Heart left ventricle (tissue), 16 donors: ENCODE results near the gene PSMF1. TPM values are rescaled to one million over a fixed set of nuclear protein-coding genes. Genes with fewer than 3 reads are reported as not detected.

Experiments
- ATAC-seq, 4 donors: fragments of 200-7000 bp; cut with Tn5 transposase; one replicate each; pipeline ENCODE4 v1.9.1; 2020 to 2022; ENCODE audit warnings: moderate library complexity in 4 of 4, mild to moderate bottlenecking in 3 of 4, moderate number of reproducible peaks in 1 of 4
- DNase-seq, 5 donors: peaks; one replicate each; pipeline ENCODE4 v3.0.0-alpha.2; 2020
- H3K27ac ChIP-seq, 12 donors: fragments of 200-600 bp; sonication (generic) in 4 of 12; one replicate each; pipeline versions ENCODE4 v1.5.0 to v1.8.0; 2016 to 2022; ENCODE audit warnings: mild to moderate bottlenecking in 2 of 12
- H3K27me3 ChIP-seq, 9 donors: fragments of 200-600 bp; sonication (generic) in 2 of 9; one replicate each; pipeline versions ENCODE4 v1.5.1 to v1.8.0; 2016 to 2022; ENCODE audit warnings: mild to moderate bottlenecking in 3 of 9
- H3K36me3 ChIP-seq, 9 donors: fragments of 200-600 bp; sonication (generic) in 2 of 9; one replicate each; pipeline versions ENCODE4 v1.5.0 to v1.8.0; 2018 to 2022; ENCODE audit warnings: mild to moderate bottlenecking in 2 of 9
- H3K4me1 ChIP-seq, 12 donors: fragments of 200-600 bp; sonication (generic) in 4 of 12; one replicate each; pipeline versions ENCODE4 v1.5.0 to v1.8.0; 2016 to 2022; ENCODE audit warnings: mild to moderate bottlenecking in 3 of 12
- H3K4me3 ChIP-seq, 12 donors: fragments of 200-600 bp; sonication (generic) in 4 of 12; one replicate each; pipeline versions ENCODE4 v1.5.0 to v1.8.0; 2017 to 2022; ENCODE audit warnings: mild to moderate bottlenecking in 9 of 12, moderate library complexity in 4 of 12
- H3K9me3 ChIP-seq, 12 donors: fragments of 200-600 bp; sonication (generic) in 4 of 12; one replicate each; pipeline versions ENCODE4 v1.5.0 to v1.8.0; 2016 to 2022; ENCODE audit warnings: mild to moderate bottlenecking in 1 of 12
- POLR2A ChIP-seq, 2 donors: fragments of 450-650 bp; IDR thresholded peaks; one replicate each; pipeline ENCODE4 v1.6.1; 2017; ENCODE audit warnings: antibody characterized with exemption in 2 of 2, mild to moderate bottlenecking in 2 of 2, moderate library complexity in 2 of 2
- WGBS, 4 donors: extraction: QIAGEN DNeasy Blood & Tissue Kit in 2 of 4; methylation state at CpG; one replicate each; pipeline versions ENCODE4 v1.1.5 to v1.1.7; 2013 to 2018; 5-methylcytosine and 5-hydroxymethylcytosine counted together
- intact Hi-C, 10 donors: fragments of 100-400 bp; cut with DNase I; formaldehyde crosslinking; loops; one replicate each; pipeline versions ENCODE4 v1.11.1 to v1.14.2; 2022
- polyA plus RNA-seq, 2 donors: library from polyadenylated mRNA; stranded (reverse); fragments of 200-250 nt; gene quantifications; one replicate each; pipeline ENCODE4 v1.2.3, GENCODE V29; 2013
- total RNA-seq, 9 donors: library from RNA; depleted of rRNA in 2 of 9; stranded (reverse); fragments of >200 nt in 2 of 9; fragmentation: NEBNext Ultra II Directional in 3 of 9; extraction: Animal tissue kit (Norgen Biotek cat#: 25700) in 3 of 9; gene quantifications; one replicate each; pipeline versions ENCODE4 v1.1.0 to v1.2.4, GENCODE V29; 2016 to 2023
- TF ChIP-seq, protein P1 (sequence below), 12 donors: fragments of 200-600 bp; sonication (generic) in 4 of 12; IDR thresholded peaks; one replicate each; pipeline versions ENCODE4 v1.5.0 to v1.8.0; 2018 to 2022; ENCODE audit warnings: antibody characterized with exemption in 12 of 12, mild to moderate bottlenecking in 5 of 12
- donor health status: ischemic (EF 13 %, LVEDD 7.1; RV severe dilation, severe dysfunction).
- donor health status: healthy with polysubstance abuse.
- donor health status: DM: no; HTN: yes; CAD: no.
- donor health status: DM: no; HTN: no; CAD: no.
- donor health status: ischemic (EF 25% LVEDD 6.9; RV normal size, moderate dysfunction).
- donor health status: ischemic (EF 25% LVEDD 5.7; RV mildly dilated, moderate dysfunction).
- donor health status: healthy.
- donor health status: DM: yes; HTN: yes; CAD: no.
- donor health status: ischemic (EF 35%, LVEDD 5.7; RV mildly dilated, moderate dysfunction).
- donor health status: nonischemic (EF 11% LVEDD 7.7; RV severe dilation, severe dysfunction).
- donor health status: DM: yes; HTN: yes; CAD: no.
- donor health status: PGD.
- donor health status: ischemic (EF 29% LVEDD 5.4; RV normal size, mild dysfunction).
- donor health status: nonischemic (EF 23%, LVEDD 6.1; RV moderate dilation, normal function).

PSMF1 gene
- total and polyA plus RNA-seq, 11 donors, result 24.6 to 184 (median 133) TPM

DNA sequence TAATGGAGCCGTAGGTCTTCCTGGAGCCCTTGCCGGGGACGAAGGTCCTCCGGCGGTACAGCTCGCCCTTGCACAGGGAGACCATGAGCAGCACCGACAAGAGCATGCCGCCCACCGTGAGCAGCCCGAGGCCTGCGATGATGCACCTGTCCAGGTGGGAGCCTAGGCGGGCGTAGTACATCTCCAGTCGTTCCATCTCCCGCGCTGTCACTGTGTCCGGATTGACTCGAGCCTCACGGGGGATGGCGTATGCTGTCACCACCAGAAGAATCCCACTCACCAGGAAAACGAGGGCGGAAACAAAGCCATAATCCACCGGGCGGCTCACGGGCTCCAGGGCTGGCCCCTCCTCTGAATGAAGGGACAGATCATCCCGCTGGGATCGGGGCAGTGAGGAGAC is 62.5 kb downstream of the PSMF1 start:
- peaks cover 0 to 16% (median 2%) of the 10 kb centered on the region in 12 donors for H3K4me1 ChIP-seq
- H3K36me3 ChIP-seq, result peaks cover 0 to 11% (median 3%) of the 10 kb centered on the region in 9 donors
- peaks cover 0 to 23% (median 9%) of the 10 kb centered on the region in 9 donors for H3K27me3 ChIP-seq
- no peak overlapping the region for H3K27ac ChIP-seq
- ATAC-seq, result no peak
- H3K4me3 ChIP-seq, result no peak overlapping the region
- TF ChIP-seq, protein P1, sequence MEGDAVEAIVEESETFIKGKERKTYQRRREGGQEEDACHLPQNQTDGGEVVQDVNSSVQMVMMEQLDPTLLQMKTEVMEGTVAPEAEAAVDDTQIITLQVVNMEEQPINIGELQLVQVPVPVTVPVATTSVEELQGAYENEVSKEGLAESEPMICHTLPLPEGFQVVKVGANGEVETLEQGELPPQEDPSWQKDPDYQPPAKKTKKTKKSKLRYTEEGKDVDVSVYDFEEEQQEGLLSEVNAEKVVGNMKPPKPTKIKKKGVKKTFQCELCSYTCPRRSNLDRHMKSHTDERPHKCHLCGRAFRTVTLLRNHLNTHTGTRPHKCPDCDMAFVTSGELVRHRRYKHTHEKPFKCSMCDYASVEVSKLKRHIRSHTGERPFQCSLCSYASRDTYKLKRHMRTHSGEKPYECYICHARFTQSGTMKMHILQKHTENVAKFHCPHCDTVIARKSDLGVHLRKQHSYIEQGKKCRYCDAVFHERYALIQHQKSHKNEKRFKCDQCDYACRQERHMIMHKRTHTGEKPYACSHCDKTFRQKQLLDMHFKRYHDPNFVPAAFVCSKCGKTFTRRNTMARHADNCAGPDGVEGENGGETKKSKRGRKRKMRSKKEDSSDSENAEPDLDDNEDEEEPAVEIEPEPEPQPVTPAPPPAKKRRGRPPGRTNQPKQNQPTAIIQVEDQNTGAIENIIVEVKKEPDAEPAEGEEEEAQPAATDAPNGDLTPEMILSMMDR (IDR thresholded peaks at IDR 0.05), result no peak
- no peak for TF ChIP-seq POLR2A (IDR thresholded peaks at IDR 0.05)
- WGBS, 4 donors, result 93 to 100% (median 93%) methylated on average over 4 to 27 of the region's 27 CpGs
- no peaks in the 10 kb centered on the region for H3K9me3 ChIP-seq
- no peak for DNase-seq
- intact Hi-C loops, result loop anchor here in 3 of 10 donors (10.0 kb wide), 2 partner anchors 216 to 366 kb away; no protein-coding TSS in a partner anchor

DNA sequence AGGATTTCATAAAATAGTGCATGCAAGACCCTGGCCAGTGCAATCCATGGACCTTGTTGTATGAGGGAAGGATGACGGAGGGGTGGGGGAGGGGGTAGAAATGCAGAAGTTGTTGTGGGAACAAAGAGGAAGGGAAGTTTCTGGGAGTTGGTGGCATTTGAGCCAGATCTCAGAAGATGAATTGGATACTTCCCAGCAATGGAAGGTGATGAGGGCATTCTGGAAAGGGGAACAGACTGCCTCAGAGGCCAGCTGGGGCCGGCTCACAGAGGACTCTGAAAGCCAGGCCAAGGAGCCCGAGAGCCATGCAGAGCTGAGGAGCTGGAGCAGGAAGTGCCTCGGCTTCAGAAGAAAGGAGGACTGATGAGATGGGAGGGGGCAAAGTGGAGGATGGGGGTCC is 63.7 kb downstream of the PSMF1 start:
- ATAC-seq, result peak in 1 of 4 donors; percentile 14
- intact Hi-C loops, result loop anchor here in 3 of 10 donors (10.0 kb wide), 2 partner anchors 217 to 367 kb away; no protein-coding TSS in a partner anchor
- Histone ChIP-seq H3K9me3 (no peaks in the 10 kb centered on the region), H3K4me3 (no peak overlapping the region), H3K27me3 (peaks cover 0 to 32% (median 9%) of the 10 kb centered on the region in 9 donors), H3K36me3 (peaks cover 0 to 6% (median 0%) of the 10 kb centered on the region in 9 donors), H3K27ac (peak overlapping the region in 1 of 12 donors; percentile 17), H3K4me1 (peaks cover 0 to 26% (median 3%) of the 10 kb centered on the region in 12 donors)
- TF ChIP-seq, protein P1 (IDR thresholded peaks at IDR 0.05), result no peak
- TF ChIP-seq POLR2A (IDR thresholded peaks at IDR 0.05), result no peak
- DNase-seq, result no peak
- WGBS, 4 donors, result 48 to 60% (median 52%) methylated on average over 4 of the region's 4 CpGs

DNA sequence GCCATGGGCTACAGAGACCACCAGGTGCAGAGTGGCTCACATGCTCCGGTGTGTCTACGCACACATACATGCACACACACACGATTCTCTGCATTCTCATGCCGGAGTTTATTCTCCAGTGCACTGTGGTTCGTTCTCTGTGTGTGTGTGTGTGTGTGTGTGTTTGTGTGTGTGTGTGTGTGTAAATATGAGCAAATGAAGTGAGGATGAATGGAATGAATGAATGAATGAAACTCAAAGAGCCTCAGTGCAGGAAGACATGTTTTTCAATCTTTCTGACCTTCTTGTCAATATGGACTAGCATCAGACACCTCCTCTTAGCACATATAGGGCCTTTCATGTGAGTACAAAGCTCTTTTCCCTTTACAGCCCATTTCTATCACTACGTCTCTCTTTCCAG is 64.8 kb downstream of the PSMF1 start:
- ATAC-seq (no peak), DNase-seq (no peak)
- WGBS, 4 donors, result 63 to 86% (median 78%) methylated on average over 6 of the region's 6 CpGs
- no peak for TF ChIP-seq POLR2A (IDR thresholded peaks at IDR 0.05)
- TF ChIP-seq, protein P1 (IDR thresholded peaks at IDR 0.05), result no peak
- H3K4me1 ChIP-seq, result peaks cover 0 to 31% (median 6%) of the 10 kb centered on the region in 12 donors
- intact Hi-C loops, result loop anchor here in 3 of 10 donors (10.0 kb wide), 2 partner anchors 218 to 368 kb away; no protein-coding TSS in a partner anchor
- H3K27me3 ChIP-seq, result peaks cover 0 to 38% (median 9%) of the 10 kb centered on the region in 9 donors
- no peaks in the 10 kb centered on the region for H3K9me3 ChIP-seq
- no peak overlapping the region for H3K4me3 ChIP-seq
- peaks cover 0 to 6% (median 0%) of the 10 kb centered on the region in 9 donors for H3K36me3 ChIP-seq
- no peak overlapping the region for H3K27ac ChIP-seq

DNA sequence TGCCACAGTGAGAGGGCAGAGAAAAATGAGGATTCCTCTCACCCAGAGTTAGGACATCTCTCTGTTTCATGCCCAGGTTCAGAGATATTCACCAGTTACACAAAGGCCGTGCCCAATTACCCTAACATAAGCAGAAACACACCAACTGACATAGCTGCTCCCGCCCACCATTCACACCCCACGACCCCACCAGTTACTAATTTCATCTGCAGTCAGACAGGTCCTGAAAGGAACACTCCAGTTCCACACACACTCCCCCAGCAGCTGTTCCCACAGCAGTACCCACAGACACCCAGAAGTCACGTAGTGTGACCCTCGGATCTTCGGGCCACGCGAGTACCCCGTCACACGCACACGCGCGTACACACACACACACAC is 65.8 kb downstream of the PSMF1 start:
- H3K4me1 ChIP-seq, result peaks cover 0 to 31% (median 6%) of the 10 kb centered on the region in 12 donors

More for the DNA sequence above, 65.8 kb downstream of the PSMF1 start:
- H3K9me3 ChIP-seq, result no peaks in the 10 kb centered on the region
- DNase-seq, result no peak
- peaks cover 0 to 38% (median 9%) of the 10 kb centered on the region in 9 donors for H3K27me3 ChIP-seq
- intact Hi-C loops, result loop anchor here in 3 of 10 donors (10.0 kb wide), 2 partner anchors 219 to 369 kb away; no protein-coding TSS in a partner anchor
- no peak for ATAC-seq
- peak overlapping the region in 10 of 12 donors; percentile 50 to 69 (median 60) for H3K4me3 ChIP-seq
- TF ChIP-seq, protein P1 (IDR thresholded peaks at IDR 0.05), result no peak
- no peak for TF ChIP-seq POLR2A (IDR thresholded peaks at IDR 0.05)
- no peak overlapping the region for H3K27ac ChIP-seq
- peaks cover 0 to 3% (median 0%) of the 10 kb centered on the region in 9 donors for H3K36me3 ChIP-seq
- WGBS, 4 donors, result 21 to 37% (median 26%) methylated on average over 13 of the region's 13 CpGs
